RWPE2 (cell line): Measurements from ENCODE around the gene SHC2.
A peak's percentile ranks its signal among the peaks of the same experiment; 100 is the strongest.

Experiments used
- ATAC-seq: fragments of 200-7000 bp; cut with Tn5 transposase; 3 replicates; pipeline ENCODE4 v1.9.1; 2021; ENCODE audit warnings: low read depth
- DNase-seq: peaks from one replicate; pipeline ENCODE4 v3.0.0-alpha.2; 2020; ENCODE audit warnings: low spot score
- H3K27ac ChIP-seq: fragments of 450-650 bp; 2 replicates; pipeline ENCODE4 v1.5.1; 2017; ENCODE audit warnings: mild to moderate bottlenecking; ENCODE audit not compliant: poor library complexity, severe bottlenecking
- H3K27me3 ChIP-seq: fragments of 250-450 bp; sonication (Bioruptor Pico); 2 replicates; pipeline ENCODE4 v1.5.1; 2021; ENCODE audit warnings: mild to moderate bottlenecking, moderate library complexity; ENCODE audit not compliant: insufficient read depth, poor library complexity, severe bottlenecking
- H3K36me3 ChIP-seq: fragments of 250-450 bp; sonication (Bioruptor Pico); 2 replicates; pipeline ENCODE4 v1.5.1; 2020; ENCODE audit warnings: low read depth, mild to moderate bottlenecking, moderate library complexity
- H3K4me1 ChIP-seq: fragments of 250-450 bp; sonication (Bioruptor Pico); 2 replicates; pipeline ENCODE4 v1.5.1; 2021; ENCODE audit warnings: mild to moderate bottlenecking, moderate library complexity; ENCODE audit not compliant: insufficient read depth, poor library complexity, severe bottlenecking
- H3K4me3 ChIP-seq: fragments of 250-450 bp; sonication (Bioruptor Pico); 2 replicates; pipeline ENCODE4 v1.5.1; 2021; ENCODE audit warnings: mild to moderate bottlenecking, moderate library complexity; ENCODE audit not compliant: severe bottlenecking
- H3K9me3 ChIP-seq: fragments of 250-450 bp; sonication (Bioruptor Pico); 2 replicates; pipeline ENCODE4 v1.5.1; 2021; ENCODE audit warnings: mild to moderate bottlenecking, moderate library complexity; ENCODE audit not compliant: severe bottlenecking
- TF ChIP-seq, protein P1 (sequence below): fragments of 450-650 bp; IDR thresholded peaks from one replicate; pipeline ENCODE4 v1.5.1; 2017; ENCODE audit warnings: mild to moderate bottlenecking, moderate library complexity; ENCODE audit not compliant: poor library complexity, severe bottlenecking

Gene SHC2

DNA sequence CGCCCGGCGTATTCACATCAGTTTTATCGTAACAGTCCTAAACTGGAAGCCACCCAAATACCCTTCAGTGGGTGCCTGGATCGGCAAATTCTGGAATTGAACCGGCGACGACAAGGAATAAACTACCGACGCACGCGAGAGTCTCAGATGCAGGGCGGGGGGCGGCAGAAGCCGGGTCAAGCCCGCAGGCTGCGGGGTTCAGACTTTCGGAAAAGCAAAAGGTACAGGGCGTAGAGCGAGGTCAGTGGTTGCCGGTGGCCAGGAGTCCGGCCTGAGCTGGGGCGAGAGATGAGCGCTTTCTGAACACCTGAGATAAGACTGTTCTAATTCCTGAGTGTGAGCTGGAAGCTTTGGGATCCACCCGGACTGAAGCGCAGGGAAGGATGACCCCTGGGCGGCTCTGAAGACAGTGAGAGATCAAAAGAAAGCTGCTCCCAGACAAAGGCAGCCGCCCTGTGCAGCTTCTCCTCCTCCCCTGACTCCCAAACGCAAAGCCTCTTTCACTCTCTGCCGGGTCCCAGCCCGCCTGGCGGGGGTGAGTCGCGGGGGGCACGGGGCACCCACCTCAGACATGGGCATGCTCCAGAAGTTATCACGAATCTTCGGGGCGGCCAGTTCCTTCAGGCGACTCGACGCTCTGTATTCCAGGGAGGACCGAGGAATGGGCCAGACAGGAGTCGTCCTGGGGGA, 90.0 kb downstream of the SHC2 start:
- no peaks in the 10 kb centered on the region for H3K27me3 ChIP-seq
- H3K9me3 ChIP-seq, result no peaks in the 10 kb centered on the region

DNA sequence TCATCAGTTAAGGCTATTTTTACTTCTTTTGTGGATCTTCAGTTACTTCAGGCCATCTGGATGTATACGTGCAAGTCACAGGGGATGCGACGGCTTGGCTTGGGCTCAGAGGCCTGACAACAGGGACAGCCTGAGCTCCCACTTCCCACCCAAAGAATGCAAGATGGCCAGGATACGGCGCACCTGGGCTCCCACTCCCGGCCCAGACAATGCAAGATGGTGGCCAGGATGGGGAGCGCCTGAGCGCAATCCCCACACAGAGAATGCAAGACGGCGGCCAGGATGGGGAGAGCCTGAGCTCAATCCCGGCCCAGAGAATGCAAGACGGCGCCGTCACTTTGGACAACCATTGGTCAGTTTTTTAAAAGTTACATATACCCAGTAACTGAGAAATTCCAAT, 91.0 kb downstream of the SHC2 start:
- no peaks in the 10 kb centered on the region for H3K9me3 ChIP-seq
- no peaks in the 10 kb centered on the region for H3K36me3 ChIP-seq
- H3K4me1 ChIP-seq, result peaks cover 7% of the 10 kb centered on the region
- no peaks in the 10 kb centered on the region for H3K27me3 ChIP-seq
- DNase-seq (peak; percentile 17), ATAC-seq (no peak)
- H3K4me3 ChIP-seq, result no peak overlapping the region
- TF ChIP-seq, protein P1, sequence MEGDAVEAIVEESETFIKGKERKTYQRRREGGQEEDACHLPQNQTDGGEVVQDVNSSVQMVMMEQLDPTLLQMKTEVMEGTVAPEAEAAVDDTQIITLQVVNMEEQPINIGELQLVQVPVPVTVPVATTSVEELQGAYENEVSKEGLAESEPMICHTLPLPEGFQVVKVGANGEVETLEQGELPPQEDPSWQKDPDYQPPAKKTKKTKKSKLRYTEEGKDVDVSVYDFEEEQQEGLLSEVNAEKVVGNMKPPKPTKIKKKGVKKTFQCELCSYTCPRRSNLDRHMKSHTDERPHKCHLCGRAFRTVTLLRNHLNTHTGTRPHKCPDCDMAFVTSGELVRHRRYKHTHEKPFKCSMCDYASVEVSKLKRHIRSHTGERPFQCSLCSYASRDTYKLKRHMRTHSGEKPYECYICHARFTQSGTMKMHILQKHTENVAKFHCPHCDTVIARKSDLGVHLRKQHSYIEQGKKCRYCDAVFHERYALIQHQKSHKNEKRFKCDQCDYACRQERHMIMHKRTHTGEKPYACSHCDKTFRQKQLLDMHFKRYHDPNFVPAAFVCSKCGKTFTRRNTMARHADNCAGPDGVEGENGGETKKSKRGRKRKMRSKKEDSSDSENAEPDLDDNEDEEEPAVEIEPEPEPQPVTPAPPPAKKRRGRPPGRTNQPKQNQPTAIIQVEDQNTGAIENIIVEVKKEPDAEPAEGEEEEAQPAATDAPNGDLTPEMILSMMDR, result no peak
- H3K27ac ChIP-seq, result no peak overlapping the region

More for the DNA sequence above, 90.0 kb downstream of the SHC2 start:
- DNase-seq (peak; percentile 19), ATAC-seq (no peak)
- Histone ChIP-seq H3K27ac (no peak overlapping the region), H3K4me1 (peaks cover 7% of the 10 kb centered on the region), H3K36me3 (no peaks in the 10 kb centered on the region), H3K4me3 (no peak overlapping the region)
- TF ChIP-seq, protein P1, result no peak

DNA sequence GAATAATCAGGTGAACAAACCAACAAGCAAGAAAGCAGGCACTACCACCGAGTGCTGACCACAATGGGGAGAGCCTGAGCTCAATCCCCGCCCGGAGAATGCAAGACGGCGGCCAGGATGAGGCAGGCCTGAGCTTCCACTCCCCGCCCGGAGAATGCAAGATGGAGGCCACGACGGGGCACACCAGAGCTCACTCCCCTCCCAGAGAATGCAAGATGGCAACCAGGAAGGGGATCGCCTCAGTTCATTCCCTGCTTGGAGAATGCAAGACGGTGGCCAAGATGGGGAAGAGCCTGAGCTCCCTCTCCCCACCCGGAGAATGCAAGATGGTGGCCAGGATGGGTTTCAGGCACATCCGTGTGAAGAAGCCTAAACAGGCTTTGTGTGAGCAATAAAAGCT, 91.6 kb downstream of the SHC2 start:
- Histone ChIP-seq H3K27ac (no peak overlapping the region), H3K36me3 (no peaks in the 10 kb centered on the region), H3K4me3 (no peak overlapping the region), H3K9me3 (no peaks in the 10 kb centered on the region), H3K4me1 (peaks cover 4% of the 10 kb centered on the region), H3K27me3 (no peaks in the 10 kb centered on the region)
- TF ChIP-seq, protein P1, result no peak
- ATAC-seq (no peak), DNase-seq (peak; percentile 23)

DNA sequence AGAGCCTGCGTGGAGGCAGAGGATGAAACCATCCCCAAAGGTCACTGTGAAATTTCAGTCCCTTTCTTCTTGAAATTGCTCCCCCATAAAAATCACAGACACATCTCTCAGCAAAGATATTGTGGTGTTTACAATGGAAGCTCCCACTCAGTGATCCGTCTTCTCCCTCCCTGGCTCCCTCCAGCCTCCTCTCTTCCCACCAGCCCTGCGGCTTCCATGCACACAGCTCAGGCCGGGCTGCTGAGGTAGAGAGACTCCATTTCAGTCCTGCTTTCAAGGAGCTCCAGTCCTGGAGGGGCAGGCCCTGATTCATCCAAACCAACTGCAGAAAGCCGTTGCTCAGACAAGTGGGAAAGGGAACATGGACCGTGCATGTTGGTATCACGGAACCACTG, 92.2 kb downstream of the SHC2 start:
- ATAC-seq (no peak), DNase-seq (peak; percentile 7)
- Histone ChIP-seq H3K4me1 (no peaks in the 10 kb centered on the region), H3K36me3 (no peaks in the 10 kb centered on the region), H3K27me3 (no peaks in the 10 kb centered on the region), H3K27ac (no peak overlapping the region), H3K9me3 (no peaks in the 10 kb centered on the region), H3K4me3 (no peak overlapping the region)
- TF ChIP-seq, protein P1, result no peak

DNA sequence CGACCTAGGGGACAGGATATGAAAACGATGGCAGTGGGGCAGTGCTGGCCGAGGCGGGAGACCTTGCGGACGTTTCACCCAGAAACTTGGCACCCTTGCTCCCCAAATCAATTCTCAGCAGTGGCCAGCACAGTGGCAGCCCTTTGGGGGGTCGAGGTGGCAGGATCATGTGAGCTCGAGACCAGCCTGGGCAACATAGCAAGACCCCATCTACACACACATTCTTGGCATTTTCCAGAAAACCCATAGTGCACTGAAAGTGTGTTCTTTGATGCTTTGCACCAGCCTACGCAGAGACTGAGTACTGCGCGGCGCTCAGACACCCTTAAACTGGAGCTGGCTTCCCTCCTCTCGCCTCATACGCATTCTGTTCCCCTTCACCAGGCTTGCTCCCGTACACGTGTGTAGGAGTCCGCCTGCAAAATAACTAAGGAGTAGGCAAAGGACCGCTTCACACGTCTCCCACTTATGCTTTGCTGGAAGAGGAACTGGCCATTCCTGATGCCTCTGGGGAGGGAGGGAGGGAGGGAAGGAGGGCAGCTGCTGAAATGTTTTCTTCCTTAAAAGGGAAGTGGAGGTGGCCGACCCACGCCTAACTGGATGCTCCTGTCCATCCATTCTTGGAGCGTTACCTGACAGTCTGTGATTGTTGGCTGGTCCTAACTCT, 92.7 kb downstream of the SHC2 start:
- Histone ChIP-seq H3K9me3 (no peaks in the 10 kb centered on the region), H3K4me1 (no peaks in the 10 kb centered on the region), H3K27ac (no peak overlapping the region), H3K36me3 (no peaks in the 10 kb centered on the region), H3K4me3 (no peak overlapping the region), H3K27me3 (no peaks in the 10 kb centered on the region)
- DNase-seq (peak; percentile 12), ATAC-seq (no peak)
- TF ChIP-seq, protein P1, result no peak
